H9 (cell line): ENCODE results near the gene TP53BP1. TPM values are rescaled to one million over a fixed set of nuclear protein-coding genes. Genes with fewer than 3 reads are reported as not detected.

Experiments used
- DNase-seq: peaks from one replicate; pipeline ENCODE4 v3.0.0-alpha.2; 2017
- H2AFZ ChIP-seq: one replicate; pipeline ENCODE4 v1.6.1; 2013; ENCODE audit warnings: mild to moderate bottlenecking, low read length, control low read depth, moderate library complexity
- H2AK5ac ChIP-seq: 2 replicates; pipeline ENCODE4 v1.6.1; 2013; ENCODE audit warnings: low read length, control low read depth, mixed read lengths; ENCODE audit not compliant: insufficient read length
- H2BK120ac ChIP-seq: one replicate; pipeline ENCODE4 v1.6.1; 2013; ENCODE audit warnings: low read depth, mild to moderate bottlenecking, low read length, control low read depth, inconsistent platforms; ENCODE audit not compliant: poor library complexity, severe bottlenecking
- H2BK12ac ChIP-seq: 2 replicates; pipeline ENCODE4 v1.6.1; 2013; ENCODE audit warnings: low read length, control low read depth, mixed read lengths, low read depth; ENCODE audit not compliant: insufficient read length
- H2BK15ac ChIP-seq: 2 replicates; pipeline ENCODE4 v1.6.1; 2013; ENCODE audit warnings: low read depth, low read length, control low read depth
- H2BK20ac ChIP-seq: one replicate; pipeline ENCODE4 v1.6.1; 2013; ENCODE audit warnings: low read depth, mild to moderate bottlenecking, low read length, control low read depth, inconsistent platforms; ENCODE audit not compliant: poor library complexity, severe bottlenecking
- H2BK5ac ChIP-seq: 2 replicates; pipeline ENCODE4 v1.6.1; 2013; ENCODE audit warnings: low read length, control low read depth, mixed read lengths; ENCODE audit not compliant: insufficient read length
- H3K14ac ChIP-seq: 2 replicates; pipeline ENCODE4 v1.6.1; 2013; ENCODE audit warnings: low read length, control low read depth; ENCODE audit not compliant: insufficient read depth
- H3K18ac ChIP-seq: 2 replicates; pipeline ENCODE4 v1.6.1; 2013; ENCODE audit warnings: low read depth, mild to moderate bottlenecking, mixed read lengths, low read length, control low read depth; ENCODE audit not compliant: insufficient read length
- H3K23ac ChIP-seq: 2 replicates; pipeline ENCODE4 v1.6.1; 2013; ENCODE audit warnings: low read length, control low read depth, mixed read lengths, low read depth; ENCODE audit not compliant: insufficient read length
- H3K23me2 ChIP-seq: 2 replicates; pipeline ENCODE4 v1.6.1; 2013; ENCODE audit warnings: low read depth, mild to moderate bottlenecking, mixed read lengths, low read length, control low read depth; ENCODE audit not compliant: insufficient read length, poor library complexity, severe bottlenecking
- H3K27ac ChIP-seq: 2 replicates; pipeline ENCODE4 v1.5.1; 2013; ENCODE audit warnings: low read length, control low read depth, mixed read lengths, low read depth; ENCODE audit not compliant: insufficient read length
- H3K27me3 ChIP-seq: 2 replicates; pipeline ENCODE4 v1.6.1; 2013; ENCODE audit warnings: low read length, control low read depth, inconsistent platforms; ENCODE audit not compliant: insufficient read depth
- H3K4ac ChIP-seq: 2 replicates; pipeline ENCODE4 v1.6.1; 2013; ENCODE audit warnings: low read depth, mild to moderate bottlenecking, control low read depth, inconsistent platforms, low read length, moderate library complexity
- H3K4me1 ChIP-seq: 2 replicates; pipeline ENCODE4 v1.6.1; 2013; ENCODE audit warnings: low read length, control low read depth, inconsistent platforms; ENCODE audit not compliant: insufficient read depth
- H3K4me2 ChIP-seq: 2 replicates; pipeline ENCODE4 v1.6.1; 2013; ENCODE audit warnings: low read length, control low read depth, mixed read lengths; ENCODE audit not compliant: insufficient read length, insufficient read depth
- H3K56ac ChIP-seq: 2 replicates; pipeline ENCODE4 v1.6.1; 2013; ENCODE audit warnings: low read depth, mild to moderate bottlenecking, mixed read lengths, low read length, control low read depth; ENCODE audit not compliant: insufficient read length
- H3K79me1 ChIP-seq: 2 replicates; pipeline ENCODE4 v1.6.1; 2013; ENCODE audit warnings: low read depth, mild to moderate bottlenecking, moderate library complexity, low read length, control low read depth, inconsistent platforms; ENCODE audit not compliant: insufficient read depth, poor library complexity, severe bottlenecking
- H3K79me2 ChIP-seq: 2 replicates; pipeline ENCODE4 v1.6.1; 2013; ENCODE audit warnings: low read length, control low read depth, inconsistent platforms; ENCODE audit not compliant: insufficient read depth
- H3K9ac ChIP-seq: 2 replicates; pipeline ENCODE4 v1.6.1; 2013; ENCODE audit warnings: low read length, control low read depth, mixed read lengths; ENCODE audit not compliant: insufficient read length; ENCODE audit errors: extremely low read depth
- H3K9me3 ChIP-seq: one replicate; pipeline ENCODE4 v1.6.1; 2013; ENCODE audit warnings: low read depth, low read length, inconsistent platforms; ENCODE audit not compliant: control insufficient read depth
- H3T11ph ChIP-seq: one replicate; pipeline ENCODE4 v1.6.1; 2013; ENCODE audit warnings: mild to moderate bottlenecking, low read length, control low read depth, inconsistent platforms
- H4K20me1 ChIP-seq: one replicate; pipeline ENCODE4 v1.6.1; 2013; ENCODE audit not compliant: control insufficient read depth, insufficient read length, insufficient read depth
- H4K5ac ChIP-seq: 2 replicates; pipeline ENCODE4 v1.6.1; 2013; ENCODE audit warnings: low read depth, mild to moderate bottlenecking, mixed read lengths, low read length, control low read depth; ENCODE audit not compliant: insufficient read length
- H4K8ac ChIP-seq: replicated peaks from 2 replicates; pipeline ENCODE4 v1.6.1; 2013; ENCODE audit warnings: low read length, control low read depth, mixed read lengths, low read depth; ENCODE audit not compliant: insufficient read length
- H4K91ac ChIP-seq: 2 replicates; pipeline ENCODE4 v1.6.1; 2013; ENCODE audit warnings: low read depth, mild to moderate bottlenecking, moderate library complexity, mixed read lengths, low read length, control low read depth; ENCODE audit not compliant: insufficient read length
- H3K27ac Mint-ChIP-seq, 3 experiments: 2 replicates in 2 of 3; 3 replicates in 1 of 3; pipeline ENCODE4 v1.8.0; 2020 to 2021; ENCODE audit warnings: mixed read lengths in 3 of 3, mild to moderate bottlenecking in 1 of 3, moderate library complexity in 1 of 3
- H3K27me3 Mint-ChIP-seq: 2 replicates; pipeline ENCODE4 v1.8.0; 2021; ENCODE audit warnings: low read depth, mild to moderate bottlenecking, moderate library complexity, mixed read lengths
- H3K36me3 Mint-ChIP-seq, 3 experiments: 2 replicates in 2 of 3; 3 replicates in 1 of 3; pipeline ENCODE4 v1.8.0; 2020 to 2021; ENCODE audit warnings: low read depth in 3 of 3, mixed read lengths in 3 of 3; ENCODE audit not compliant: insufficient read depth in 1 of 3
- H3K4me1 Mint-ChIP-seq, 2 experiments: 2 replicates each; pipeline ENCODE4 v1.8.0; 2020; ENCODE audit warnings: mixed read lengths in 2 of 2
- H3K4me3 Mint-ChIP-seq, 2 experiments: 2 replicates in 1 of 2; 3 replicates in 1 of 2; pipeline ENCODE4 v1.8.0; 2020 to 2021; ENCODE audit warnings: mild to moderate bottlenecking in 2 of 2, mixed read lengths in 2 of 2, moderate library complexity in 1 of 2
- H3K9me3 Mint-ChIP-seq, 2 experiments: 2 replicates in 1 of 2; 3 replicates in 1 of 2; pipeline ENCODE4 v1.8.0; 2020; ENCODE audit warnings: mild to moderate bottlenecking in 2 of 2, mixed read lengths in 2 of 2, moderate library complexity in 1 of 2
- total RNA-seq: library from RNA; stranded (reverse); gene quantifications from 2 replicates; pipeline ENCODE4 v1.2.1, GENCODE V29; 2021
- TF ChIP-seq, protein P1 (sequence below): fragments of 200-600 bp; sonication (generic); conservative IDR thresholded peaks from 3 replicates; pipeline ENCODE4 v1.8.0; 2021; ENCODE audit warnings: antibody characterized with exemption, mild to moderate bottlenecking

Gene TP53BP1
- total RNA-seq, 1 experiment from 2014 or later = 81.5 TPM

GRCh38 chr15:43434446-43434845 lies 58.5 kb downstream of the TP53BP1 start:
- Mint-ChIP-seq H3K27me3 (no peaks in the 10 kb centered on the region), H3K4me3 (no peak overlapping the region), H3K36me3 (peaks cover 31 to 77% (median 59%) of the 10 kb centered on the region in 3 experiments; a peak in 6 of 7 replicates), H3K9me3 (no peaks in the 10 kb centered on the region), H3K4me1 (no peaks in the 10 kb centered on the region), H3K27ac (no peak overlapping the region; a peak in 1 of 7 replicates)
- H3K27ac ChIP-seq = no peak overlapping the region
- H3K4ac ChIP-seq = no peak overlapping the region
- no peak overlapping the region for H2AFZ ChIP-seq
- no peak overlapping the region for H2BK15ac ChIP-seq
- no peak overlapping the region for H2AK5ac ChIP-seq
- no peak overlapping the region for H2BK120ac ChIP-seq
- H3K9ac ChIP-seq = no peak overlapping the region
- no peak overlapping the region for H2BK5ac ChIP-seq
- H4K5ac ChIP-seq = no peak overlapping the region
- no peaks in the 10 kb centered on the region for H3K27me3 ChIP-seq
- H3K56ac ChIP-seq = no peak overlapping the region
- H3K23me2 ChIP-seq = no peaks in the 10 kb centered on the region
- no peak overlapping the region for H4K91ac ChIP-seq
- no peak overlapping the region for H3K18ac ChIP-seq
- TF ChIP-seq, protein P1, sequence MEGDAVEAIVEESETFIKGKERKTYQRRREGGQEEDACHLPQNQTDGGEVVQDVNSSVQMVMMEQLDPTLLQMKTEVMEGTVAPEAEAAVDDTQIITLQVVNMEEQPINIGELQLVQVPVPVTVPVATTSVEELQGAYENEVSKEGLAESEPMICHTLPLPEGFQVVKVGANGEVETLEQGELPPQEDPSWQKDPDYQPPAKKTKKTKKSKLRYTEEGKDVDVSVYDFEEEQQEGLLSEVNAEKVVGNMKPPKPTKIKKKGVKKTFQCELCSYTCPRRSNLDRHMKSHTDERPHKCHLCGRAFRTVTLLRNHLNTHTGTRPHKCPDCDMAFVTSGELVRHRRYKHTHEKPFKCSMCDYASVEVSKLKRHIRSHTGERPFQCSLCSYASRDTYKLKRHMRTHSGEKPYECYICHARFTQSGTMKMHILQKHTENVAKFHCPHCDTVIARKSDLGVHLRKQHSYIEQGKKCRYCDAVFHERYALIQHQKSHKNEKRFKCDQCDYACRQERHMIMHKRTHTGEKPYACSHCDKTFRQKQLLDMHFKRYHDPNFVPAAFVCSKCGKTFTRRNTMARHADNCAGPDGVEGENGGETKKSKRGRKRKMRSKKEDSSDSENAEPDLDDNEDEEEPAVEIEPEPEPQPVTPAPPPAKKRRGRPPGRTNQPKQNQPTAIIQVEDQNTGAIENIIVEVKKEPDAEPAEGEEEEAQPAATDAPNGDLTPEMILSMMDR = no peak
- H2BK20ac ChIP-seq = no peak overlapping the region
- H3T11ph ChIP-seq = no peak overlapping the region
- no peak overlapping the region for H2BK12ac ChIP-seq
- H4K20me1 ChIP-seq = no peaks in the 10 kb centered on the region
- no peaks in the 10 kb centered on the region for H3K9me3 ChIP-seq
- no peaks in the 10 kb centered on the region for H3K79me2 ChIP-seq
- H3K4me1 ChIP-seq = no peaks in the 10 kb centered on the region
- no peak overlapping the region for H3K4me2 ChIP-seq
- no peak overlapping the region for H3K14ac ChIP-seq
- H3K79me1 ChIP-seq = no peaks in the 10 kb centered on the region
- H3K23ac ChIP-seq = no peak overlapping the region
- DNase-seq = no peak
- no peak overlapping the region for H4K8ac ChIP-seq
